ENCODE data around the gene NADK. TPM values are rescaled to one million over a fixed set of nuclear protein-coding genes. Genes with fewer than 3 reads are reported as not detected.

The NADK gene
- total RNA-seq, 1 donor from 2014 or later: 68.1 TPM

DNA sequence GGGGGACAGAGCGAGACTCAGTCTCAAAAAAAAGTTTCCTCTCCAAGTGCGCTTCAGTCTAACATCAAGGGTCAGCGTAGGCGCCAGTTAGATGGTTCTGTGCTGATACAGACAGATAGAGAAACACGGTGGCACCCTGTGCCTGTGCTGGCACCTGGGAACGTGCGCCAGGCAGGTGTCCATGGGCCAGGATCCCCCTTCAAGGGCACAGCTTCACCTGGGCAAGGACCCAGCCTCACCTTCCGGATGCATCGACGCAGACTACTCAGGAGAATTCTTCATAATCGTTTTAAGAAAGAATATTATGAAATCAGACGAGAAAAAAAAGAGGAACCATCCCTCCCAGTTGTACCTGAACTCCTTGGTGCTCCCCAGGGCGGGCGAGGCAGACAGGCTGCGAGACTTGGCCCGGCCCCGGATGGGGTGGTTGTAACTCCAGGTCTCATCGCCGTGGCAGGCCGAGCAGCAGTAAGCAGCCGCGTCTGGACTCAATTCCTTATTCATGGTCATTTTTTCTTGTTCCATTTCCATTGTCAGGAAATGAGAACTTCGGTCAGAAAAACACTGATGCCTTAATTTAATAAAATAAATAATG lies 13.3 kb downstream of the NADK start:
- H3K36me3 ChIP-seq (ENCODE audit: control insufficient read depth, insufficient read depth, low read length): peaks cover 5% of the 10 kb centered on the region
- DNase-seq (ENCODE audit: low read depth): no peak
- H3K4me3 ChIP-seq (ENCODE audit: low read depth, low read length): no peak overlapping the region
- TF ChIP-seq, protein P1, sequence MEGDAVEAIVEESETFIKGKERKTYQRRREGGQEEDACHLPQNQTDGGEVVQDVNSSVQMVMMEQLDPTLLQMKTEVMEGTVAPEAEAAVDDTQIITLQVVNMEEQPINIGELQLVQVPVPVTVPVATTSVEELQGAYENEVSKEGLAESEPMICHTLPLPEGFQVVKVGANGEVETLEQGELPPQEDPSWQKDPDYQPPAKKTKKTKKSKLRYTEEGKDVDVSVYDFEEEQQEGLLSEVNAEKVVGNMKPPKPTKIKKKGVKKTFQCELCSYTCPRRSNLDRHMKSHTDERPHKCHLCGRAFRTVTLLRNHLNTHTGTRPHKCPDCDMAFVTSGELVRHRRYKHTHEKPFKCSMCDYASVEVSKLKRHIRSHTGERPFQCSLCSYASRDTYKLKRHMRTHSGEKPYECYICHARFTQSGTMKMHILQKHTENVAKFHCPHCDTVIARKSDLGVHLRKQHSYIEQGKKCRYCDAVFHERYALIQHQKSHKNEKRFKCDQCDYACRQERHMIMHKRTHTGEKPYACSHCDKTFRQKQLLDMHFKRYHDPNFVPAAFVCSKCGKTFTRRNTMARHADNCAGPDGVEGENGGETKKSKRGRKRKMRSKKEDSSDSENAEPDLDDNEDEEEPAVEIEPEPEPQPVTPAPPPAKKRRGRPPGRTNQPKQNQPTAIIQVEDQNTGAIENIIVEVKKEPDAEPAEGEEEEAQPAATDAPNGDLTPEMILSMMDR (IDR thresholded peaks at IDR 0.05; ENCODE audit: insufficient read depth, low read length, poor library complexity, severe bottlenecking): no peak
- H3K27me3 ChIP-seq (ENCODE audit: control insufficient read depth, insufficient read depth, low read length): no peaks in the 10 kb centered on the region

DNA sequence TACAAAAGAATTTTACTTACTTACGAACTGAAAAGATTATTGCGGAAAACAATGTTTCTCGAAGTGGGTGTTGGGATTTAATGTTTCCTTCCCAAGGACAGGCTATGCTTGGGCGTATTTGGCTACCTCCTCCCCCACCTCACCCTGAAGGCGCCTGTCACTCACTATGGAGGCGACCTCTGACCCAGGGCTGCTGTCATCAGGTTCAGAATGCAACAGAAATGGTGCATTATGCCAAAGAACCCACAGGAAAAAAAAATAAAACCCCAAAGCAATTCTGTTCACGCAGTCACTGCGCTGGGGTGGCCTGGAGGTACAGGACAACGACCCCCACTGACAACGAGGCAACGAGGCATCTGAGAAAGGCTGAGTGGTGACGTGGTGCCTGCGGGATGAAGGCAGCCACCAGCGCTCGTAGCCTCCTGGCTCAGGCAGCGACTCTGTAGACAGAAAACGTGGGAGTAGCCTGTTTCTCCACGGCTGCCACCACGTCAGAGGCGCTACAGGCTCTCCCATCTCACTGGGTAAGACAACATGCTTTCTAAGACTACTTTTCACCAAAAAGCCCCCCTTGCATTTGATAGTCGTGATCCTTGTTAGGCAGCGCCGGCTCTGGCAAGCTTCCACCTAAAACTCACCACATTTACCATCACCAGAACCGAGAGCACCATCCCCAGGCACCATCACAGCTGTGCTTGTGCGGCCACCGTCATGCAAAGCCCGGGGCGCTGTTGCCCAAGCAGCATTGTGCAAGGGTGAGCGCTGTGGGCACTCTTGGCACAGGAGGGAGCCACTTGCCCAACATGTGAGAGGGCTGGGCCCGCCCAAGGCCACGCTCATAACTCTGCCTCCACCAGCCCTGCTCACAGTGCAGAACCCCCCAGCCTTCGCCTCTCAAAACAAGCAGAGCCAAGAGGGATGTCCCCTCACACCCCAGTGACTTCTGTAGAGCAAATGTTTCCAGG lies 14.3 kb downstream of the NADK start:
- TF ChIP-seq, protein P1 (IDR thresholded peaks at IDR 0.05; ENCODE audit: insufficient read depth, low read length, poor library complexity, severe bottlenecking): peak; percentile 16
- Histone ChIP-seq H3K4me3 (ENCODE audit: low read depth, low read length) (no peak overlapping the region), H3K27me3 (ENCODE audit: control insufficient read depth, insufficient read depth, low read length) (no peaks in the 10 kb centered on the region), H3K36me3 (ENCODE audit: control insufficient read depth, insufficient read depth, low read length) (peaks cover 5% of the 10 kb centered on the region)
- no peak for DNase-seq (ENCODE audit: low read depth)

DNA sequence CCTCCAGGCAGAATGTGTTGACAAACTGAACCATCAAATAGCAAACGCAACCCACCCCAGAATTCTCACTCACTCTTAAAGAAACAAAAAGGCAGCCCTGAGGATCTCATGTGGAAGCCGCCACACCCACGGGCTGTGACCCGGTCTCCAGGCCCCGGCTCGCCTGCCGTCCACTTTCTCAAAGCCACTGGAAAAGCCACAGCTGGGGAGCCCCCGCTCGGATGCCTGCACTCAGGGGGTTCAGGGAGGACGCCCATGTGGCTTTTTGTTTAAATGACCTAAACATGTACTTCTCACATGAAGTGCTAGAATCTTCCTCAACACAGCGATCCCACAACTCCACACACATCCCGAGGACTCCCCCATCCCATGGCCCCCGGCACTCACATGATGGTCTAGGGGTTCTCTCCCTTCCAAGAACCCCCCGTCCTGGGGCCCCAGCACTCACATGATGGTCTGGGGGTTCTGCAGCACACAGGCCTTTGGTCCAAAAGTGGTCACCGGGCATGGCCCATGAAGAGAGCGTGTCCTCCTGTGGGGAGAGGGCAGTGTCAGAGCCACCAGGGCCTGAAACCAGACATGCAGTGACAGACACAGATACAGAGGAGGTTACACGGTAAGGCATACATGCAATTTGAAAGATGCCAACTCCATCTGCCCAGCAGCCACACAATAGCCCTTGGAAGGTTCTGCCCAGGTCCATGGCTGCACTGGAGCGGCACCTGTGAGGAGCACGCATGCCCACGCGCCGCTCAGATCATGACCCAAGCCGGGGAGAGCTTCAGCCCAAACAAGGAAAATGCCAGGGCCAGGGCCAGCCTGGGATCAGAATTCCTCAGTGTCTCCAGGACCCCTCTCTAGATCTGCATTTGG lies 16.5 kb downstream of the NADK start:
- H3K36me3 ChIP-seq (ENCODE audit: control insufficient read depth, insufficient read depth, low read length): peaks cover 5% of the 10 kb centered on the region

DNA sequence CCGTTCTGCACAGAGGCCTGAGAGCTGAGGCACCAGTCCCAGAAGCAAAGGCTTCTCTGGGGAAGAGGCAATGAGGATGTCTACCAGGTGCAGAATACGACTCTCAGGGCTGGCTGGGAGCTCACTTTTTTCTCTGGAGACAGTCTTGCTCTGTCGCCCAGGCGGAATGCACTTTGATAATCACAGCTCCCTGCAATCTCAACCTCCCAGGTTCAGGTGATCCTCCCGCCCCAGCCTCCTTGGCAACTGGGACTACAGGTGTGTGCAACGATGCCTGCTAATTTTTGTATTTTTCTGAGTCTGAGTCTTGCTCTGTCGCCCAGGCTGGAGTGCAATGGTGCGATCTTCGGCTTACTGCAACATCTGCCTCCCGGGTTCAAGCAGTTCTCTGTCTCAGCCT lies 17.6 kb downstream of the NADK start:
- no peak for DNase-seq (ENCODE audit: low read depth)
- no peaks in the 10 kb centered on the region for H3K27me3 ChIP-seq (ENCODE audit: control insufficient read depth, insufficient read depth, low read length)
- TF ChIP-seq, protein P1 (IDR thresholded peaks at IDR 0.05; ENCODE audit: insufficient read depth, low read length, poor library complexity, severe bottlenecking): no peak
- peaks cover 5% of the 10 kb centered on the region for H3K36me3 ChIP-seq (ENCODE audit: control insufficient read depth, insufficient read depth, low read length)
- H3K4me3 ChIP-seq (ENCODE audit: low read depth, low read length): no peak overlapping the region

More for the DNA sequence above, 16.5 kb downstream of the NADK start:
- H3K4me3 ChIP-seq (ENCODE audit: low read depth, low read length): no peak overlapping the region
- DNase-seq (ENCODE audit: low read depth): no peak
- no peaks in the 10 kb centered on the region for H3K27me3 ChIP-seq (ENCODE audit: control insufficient read depth, insufficient read depth, low read length)
- TF ChIP-seq, protein P1 (IDR thresholded peaks at IDR 0.05; ENCODE audit: insufficient read depth, low read length, poor library complexity, severe bottlenecking): no peak

DNA sequence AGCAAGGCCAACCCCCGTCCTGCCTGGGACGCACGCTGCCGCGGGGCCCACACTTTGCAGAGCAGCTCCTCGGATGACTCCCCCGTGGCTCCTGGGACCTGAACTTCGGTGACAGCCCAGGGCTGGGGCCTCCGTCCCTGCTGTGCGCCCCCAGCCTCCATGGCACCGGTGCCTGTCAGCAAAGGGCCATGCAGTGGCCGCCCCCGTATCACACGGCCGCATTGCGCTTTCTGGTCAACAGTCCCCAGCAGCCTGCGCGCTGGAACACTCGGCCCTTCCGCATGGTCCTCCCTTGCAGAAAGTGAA lies 18.0 kb downstream of the NADK start:
- Histone ChIP-seq H3K36me3 (ENCODE audit: control insufficient read depth, insufficient read depth, low read length) (peaks cover 5% of the 10 kb centered on the region), H3K27me3 (ENCODE audit: control insufficient read depth, insufficient read depth, low read length) (no peaks in the 10 kb centered on the region), H3K4me3 (ENCODE audit: low read depth, low read length) (no peak overlapping the region)
- TF ChIP-seq, protein P1 (IDR thresholded peaks at IDR 0.05; ENCODE audit: insufficient read depth, low read length, poor library complexity, severe bottlenecking): no peak
- no peak for DNase-seq (ENCODE audit: low read depth)

All from kidney epithelial cell (primary cell).